Neural cell (in vitro differentiated cells): ENCODE measurements around the gene HIF1A. TPM values are rescaled to one million over a fixed set of nuclear protein-coding genes. Genes with fewer than 3 reads are reported as not detected.

Source experiments
- H2AFZ ChIP-seq: fragments of 200-600, 300-800 bp; sonication (generic), shearing (Covaris generic); 2 replicates; pipeline ENCODE4 v1.6.0; 2014; ENCODE audit warnings: low read depth, mild to moderate bottlenecking, antibody characterized with exemption, low read length, moderate library complexity
- H3F3A ChIP-seq: fragments of 200-600 bp; shearing (Covaris generic); 2 replicates; pipeline ENCODE4 v1.6.1; 2016; ENCODE audit warnings: mild to moderate bottlenecking, moderate library complexity, mixed read lengths, antibody characterized with exemption, low read length; ENCODE audit not compliant: insufficient read depth, poor library complexity, severe bottlenecking
- H3K27ac ChIP-seq: fragments of 200-600, 300-800 bp; sonication (generic), shearing (Covaris generic); 2 replicates; pipeline ENCODE4 v1.5.1; 2014; ENCODE audit warnings: mild to moderate bottlenecking, low read length, moderate library complexity
- H3K27me3 ChIP-seq: fragments of 300-800, 200-600 bp; sonication (generic), shearing (Covaris generic); 2 replicates; pipeline ENCODE4 v1.6.0; 2014; ENCODE audit warnings: mild to moderate bottlenecking, low read depth, low read length, moderate library complexity; ENCODE audit not compliant: insufficient read depth
- H3K36me3 ChIP-seq: fragments of 300-800, 200-600 bp; sonication (generic), shearing (Covaris generic); 2 replicates; pipeline ENCODE4 v1.5.1; 2014; ENCODE audit warnings: mild to moderate bottlenecking, antibody characterized with exemption, low read length, moderate library complexity; ENCODE audit not compliant: insufficient read depth
- H3K4me2 ChIP-seq: fragments of 300-800, 200-600 bp; sonication (generic), shearing (Covaris generic); 2 replicates; pipeline ENCODE4 v1.6.0; 2014; ENCODE audit warnings: mild to moderate bottlenecking, low read length
- H3K4me3 ChIP-seq: fragments of 300-800, 200-600 bp; sonication (generic), shearing (Covaris generic); 2 replicates; pipeline ENCODE4 v1.5.1; 2014; ENCODE audit warnings: mild to moderate bottlenecking, low read length, moderate library complexity
- H3K79me2 ChIP-seq: fragments of 200-600 bp; shearing (Covaris generic); replicated peaks from 2 replicates; pipeline ENCODE4 v1.6.0; 2014; ENCODE audit warnings: mild to moderate bottlenecking, low read length, moderate library complexity; ENCODE audit not compliant: insufficient read depth
- H3K9ac ChIP-seq: fragments of 300-800, 200-600 bp; sonication (generic), shearing (Covaris generic); 2 replicates; pipeline ENCODE4 v1.6.1; 2016; ENCODE audit warnings: mild to moderate bottlenecking, low read length, mixed read lengths
- H3K9me2 ChIP-seq: fragments of 200-600 bp; shearing (Covaris generic); 2 replicates; pipeline ENCODE4 v1.6.1; 2016; ENCODE audit warnings: mild to moderate bottlenecking, low read length, mixed read lengths; ENCODE audit not compliant: insufficient read depth
- H3K9me3 ChIP-seq: fragments of 200-600, 300-800 bp; sonication (generic), shearing (Covaris generic); 2 replicates; pipeline ENCODE4 v1.6.1; 2016; ENCODE audit warnings: mild to moderate bottlenecking, mixed run types, low read length, moderate library complexity, mixed read lengths
- H4K20me1 ChIP-seq: fragments of 200-600 bp; shearing (Covaris generic); 2 replicates; pipeline ENCODE4 v1.6.1; 2016; ENCODE audit warnings: mild to moderate bottlenecking, mixed run types; ENCODE audit not compliant: insufficient read depth
- CTCF ChIP-seq: fragments of 450-650 bp; IDR thresholded peaks from 2 replicates; pipeline ENCODE4 v1.5.1; 2014; ENCODE audit warnings: antibody characterized with exemption, mild to moderate bottlenecking, moderate library complexity; ENCODE audit not compliant: poor library complexity, severe bottlenecking
- EP300 ChIP-seq: fragments of 450-650 bp; conservative IDR thresholded peaks from 2 replicates; pipeline ENCODE4 v1.6.1; 2014; ENCODE audit warnings: antibody characterized with exemption, mild to moderate bottlenecking, moderate library complexity; ENCODE audit not compliant: poor library complexity, severe bottlenecking
- EZH2 ChIP-seq: fragments of 200-600, 300-800 bp; shearing (Covaris generic), sonication (generic); IDR thresholded peaks from 2 replicates; pipeline ENCODE4 v1.6.1; 2014; ENCODE audit warnings: antibody characterized with exemption, low read length, borderline replicate concordance, mild to moderate bottlenecking; ENCODE audit not compliant: insufficient read depth, poor library complexity, severe bottlenecking
- MXI1 ChIP-seq: fragments of 450-650 bp; conservative IDR thresholded peaks from 2 replicates; pipeline ENCODE4 v1.6.1; 2014; ENCODE audit warnings: antibody characterized with exemption, mild to moderate bottlenecking; ENCODE audit not compliant: poor library complexity, severe bottlenecking
- POLR2AphosphoS5 ChIP-seq: IDR thresholded peaks from 2 replicates; pipeline ENCODE4 v1.6.1; 2012
- RAD21 ChIP-seq: fragments of 450-650 bp; conservative IDR thresholded peaks from 2 replicates; pipeline ENCODE4 v1.6.1; 2014; ENCODE audit warnings: antibody characterized with exemption, mild to moderate bottlenecking, moderate library complexity
- REST ChIP-seq: IDR thresholded peaks from 2 replicates; pipeline ENCODE4 v1.6.1; 2012; ENCODE audit warnings: borderline replicate concordance
- SMC3 ChIP-seq: fragments of 450-650 bp; conservative IDR thresholded peaks from 2 replicates; pipeline ENCODE4 v1.6.1; 2014; ENCODE audit warnings: antibody characterized with exemption, mild to moderate bottlenecking, moderate library complexity; ENCODE audit not compliant: poor library complexity
- TAF1 ChIP-seq: IDR thresholded peaks from 2 replicates; pipeline ENCODE4 v1.6.1; 2012; ENCODE audit warnings: low read depth
- polyA plus RNA-seq: library from polyadenylated mRNA; depleted of rRNA; stranded (reverse); fragments of >200 nt; gene quantifications from 2 replicates; pipeline ENCODE4 v1.2.3, GENCODE V29; 2014

HIF1A gene
- polyA plus RNA-seq, 1 donor from 2014 or later: 75.0 TPM

GRCh38 chr14:61724133-61724532, 28.8 kb downstream of the HIF1A start:
- Histone ChIP-seq H3K27ac (no peak overlapping the region), H3K27me3 (no peaks in the 10 kb centered on the region), H3K36me3 (peaks cover 10% of the 10 kb centered on the region), H3F3A (no peaks in the 10 kb centered on the region), H3K9ac (no peak overlapping the region), H3K79me2 (peaks cover 29% of the 10 kb centered on the region), H2AFZ (no peak overlapping the region), H3K9me2 (no peaks in the 10 kb centered on the region), H4K20me1 (no peaks in the 10 kb centered on the region), H3K4me3 (no peak overlapping the region), H3K9me3 (no peaks in the 10 kb centered on the region), H3K4me2 (no peak overlapping the region)
- TF ChIP-seq MXI1 (no peak), CTCF (no peak), EZH2 (no peak), SMC3 (no peak)

GRCh38 chr14:61726778-61727658, 31.7 kb downstream of the HIF1A start:
- H3K9me3 ChIP-seq: no peaks in the 10 kb centered on the region
- H2AFZ ChIP-seq: no peak overlapping the region
- no peak overlapping the region for H3K27ac ChIP-seq
- peaks cover 16% of the 10 kb centered on the region for H3K36me3 ChIP-seq
- H3K9ac ChIP-seq: no peak overlapping the region
- no peak for TF ChIP-seq RAD21
- H3K27me3 ChIP-seq: no peaks in the 10 kb centered on the region
- peaks cover 4% of the 10 kb centered on the region for H4K20me1 ChIP-seq
- H3K4me2 ChIP-seq: no peak overlapping the region
- H3K4me3 ChIP-seq: no peak overlapping the region
- H3K79me2 ChIP-seq: peaks cover 1% of the 10 kb centered on the region
- H3F3A ChIP-seq: no peaks in the 10 kb centered on the region
- no peaks in the 10 kb centered on the region for H3K9me2 ChIP-seq

- no peaks in the 10 kb centered on the region for H3K79me2 ChIP-seq
- H3K4me2 ChIP-seq: no peak overlapping the region
- H3K9ac ChIP-seq: no peak overlapping the region
- no peak overlapping the region for H3K4me3 ChIP-seq
- TF ChIP-seq EZH2 (no peak), TAF1 (no peak), REST (no peak), CTCF (peak; percentile 65), RAD21 (peak; percentile 73), SMC3 (peak; percentile 82), MXI1 (no peak), EP300 (no peak), POLR2AphosphoS5 (no peak)
- H2AFZ ChIP-seq: no peak overlapping the region
- H3K27me3 ChIP-seq: no peaks in the 10 kb centered on the region
- H3K9me2 ChIP-seq: no peaks in the 10 kb centered on the region
- H3F3A ChIP-seq: no peaks in the 10 kb centered on the region
- peaks cover 23% of the 10 kb centered on the region for H3K36me3 ChIP-seq
- no peaks in the 10 kb centered on the region for H3K9me3 ChIP-seq
- no peak overlapping the region for H3K27ac ChIP-seq
- H4K20me1 ChIP-seq: peaks cover 4% of the 10 kb centered on the region
Measured at GRCh38 chr14:61730756-61731373, 35.6 kb downstream of the HIF1A start.
